ENCODE measurements around the gene ANKRD63.

- TF ChIP-seq POLR2AphosphoS5 (IDR thresholded peaks at IDR 0.05) = no peak
- TF ChIP-seq, protein P1, sequence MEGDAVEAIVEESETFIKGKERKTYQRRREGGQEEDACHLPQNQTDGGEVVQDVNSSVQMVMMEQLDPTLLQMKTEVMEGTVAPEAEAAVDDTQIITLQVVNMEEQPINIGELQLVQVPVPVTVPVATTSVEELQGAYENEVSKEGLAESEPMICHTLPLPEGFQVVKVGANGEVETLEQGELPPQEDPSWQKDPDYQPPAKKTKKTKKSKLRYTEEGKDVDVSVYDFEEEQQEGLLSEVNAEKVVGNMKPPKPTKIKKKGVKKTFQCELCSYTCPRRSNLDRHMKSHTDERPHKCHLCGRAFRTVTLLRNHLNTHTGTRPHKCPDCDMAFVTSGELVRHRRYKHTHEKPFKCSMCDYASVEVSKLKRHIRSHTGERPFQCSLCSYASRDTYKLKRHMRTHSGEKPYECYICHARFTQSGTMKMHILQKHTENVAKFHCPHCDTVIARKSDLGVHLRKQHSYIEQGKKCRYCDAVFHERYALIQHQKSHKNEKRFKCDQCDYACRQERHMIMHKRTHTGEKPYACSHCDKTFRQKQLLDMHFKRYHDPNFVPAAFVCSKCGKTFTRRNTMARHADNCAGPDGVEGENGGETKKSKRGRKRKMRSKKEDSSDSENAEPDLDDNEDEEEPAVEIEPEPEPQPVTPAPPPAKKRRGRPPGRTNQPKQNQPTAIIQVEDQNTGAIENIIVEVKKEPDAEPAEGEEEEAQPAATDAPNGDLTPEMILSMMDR (IDR thresholded peaks at IDR 0.05) = no peak
- no peak for TF ChIP-seq POLR2A (IDR thresholded peaks at IDR 0.05)
- no peak for TF ChIP-seq EP300 (IDR thresholded peaks at IDR 0.05)
Measured at GRCh38 chr15:40264321-40265153, 18.3 kb downstream of the ANKRD63 start.
